HFFc6 (cell line): ENCODE measurements around the gene ZNF691. TPM values are rescaled to one million over a fixed set of nuclear protein-coding genes. Genes with fewer than 3 reads are reported as not detected.
"Not testable (repeated sequence)": the region's sequence is repeated elsewhere in the genome, so short reads cannot be mapped to it uniquely, and the experiment has no call there.

Source experiments
- DNase-seq: peaks from one replicate; pipeline ENCODE4 v3.0.0-alpha.2; 2018
- H3K27ac Mint-ChIP-seq: 2 replicates; pipeline ENCODE4 v1.8.0; 2020; ENCODE audit warnings: mild to moderate bottlenecking, mixed read lengths
- H3K27me3 Mint-ChIP-seq: 2 replicates; pipeline ENCODE4 v1.8.0; 2021; ENCODE audit warnings: mild to moderate bottlenecking, moderate library complexity, mixed read lengths; ENCODE audit not compliant: insufficient read depth
- H3K36me3 Mint-ChIP-seq: 2 replicates; pipeline ENCODE4 v1.8.0; 2021; ENCODE audit warnings: low read depth, mixed read lengths
- H3K4me1 Mint-ChIP-seq: 2 replicates; pipeline ENCODE4 v1.8.0; 2020; ENCODE audit warnings: low read depth, mixed read lengths
- H3K4me3 Mint-ChIP-seq: 2 replicates; pipeline ENCODE4 v1.8.0; 2020; ENCODE audit warnings: mild to moderate bottlenecking, moderate library complexity, mixed read lengths
- H3K9me3 Mint-ChIP-seq: 2 replicates; pipeline ENCODE4 v1.8.0; 2020; ENCODE audit warnings: mild to moderate bottlenecking, mixed read lengths
- CTCF ChIP-seq: fragments of 200-600 bp; sonication (generic); IDR thresholded peaks from 2 replicates; pipeline ENCODE4 v1.5.0; 2021; ENCODE audit warnings: antibody characterized with exemption, mild to moderate bottlenecking
- total RNA-seq, 6 experiments: library from RNA; stranded (reverse); fragmentation: NEBNext Ultra II Directional; extraction: Animal tissue kit (Norgen Biotek cat#: 25700); gene quantifications; 2 replicates in 1 of 6; 3 replicates in 5 of 6; pipeline ENCODE4 v1.2.3, GENCODE V29; 2021

ZNF691 gene
- total RNA-seq, 6 experiments from 2014 or later, result 4.3 to 5.8 (median 5.4) TPM

GRCh38 chr1:42851960-42852607 lies 5.7 kb downstream of the ZNF691 start:
- no peak for TF ChIP-seq CTCF
- Mint-ChIP-seq H3K4me1 (peaks cover 35% of the 10 kb centered on the region), H3K27me3 (no peaks in the 10 kb centered on the region), H3K36me3 (peaks cover 48% of the 10 kb centered on the region), H3K4me3 (no peak overlapping the region), H3K27ac (peak overlapping the region; percentile 19; the same call in 1 of the 2 replicates), H3K9me3 (peaks cover 9% of the 10 kb centered on the region)
- DNase-seq, result no peak

GRCh38 chr1:42852608-42852980 lies 6.2 kb downstream of the ZNF691 start:
- DNase-seq, result no peak
- peaks cover 53% of the 10 kb centered on the region for H3K36me3 Mint-ChIP-seq

GRCh38 chr1:42853116-42853884 lies 6.9 kb downstream of the ZNF691 start:
- DNase-seq, result no peak
- no peak for TF ChIP-seq CTCF
- peaks cover 60% of the 10 kb centered on the region for H3K36me3 Mint-ChIP-seq
- H3K27me3 Mint-ChIP-seq, result peaks cover 2% of the 10 kb centered on the region
- H3K9me3 Mint-ChIP-seq, result peaks cover 21% of the 10 kb centered on the region
- peaks cover 23% of the 10 kb centered on the region for H3K4me1 Mint-ChIP-seq
- no peak overlapping the region for H3K4me3 Mint-ChIP-seq
- H3K27ac Mint-ChIP-seq, result no peak overlapping the region

More at GRCh38 chr1:42852608-42852980, 6.2 kb downstream of the ZNF691 start:
- H3K27ac Mint-ChIP-seq, result peak overlapping the region; percentile 19; the same call in 1 of the 2 replicates
- H3K4me3 Mint-ChIP-seq, result no peak overlapping the region
- TF ChIP-seq CTCF, result no peak
- H3K9me3 Mint-ChIP-seq, result peaks cover 14% of the 10 kb centered on the region
- H3K27me3 Mint-ChIP-seq, result no peaks in the 10 kb centered on the region
- H3K4me1 Mint-ChIP-seq, result peaks cover 30% of the 10 kb centered on the region

- not testable (repeated sequence) for H3K27ac Mint-ChIP-seq
These were observed 10.1 kb downstream of the ZNF691 start for GRCh38 chr1:42856554-42856953.

GRCh38 chr1:42859366-42859765 lies 13.0 kb downstream of the ZNF691 start:
- H3K27me3 Mint-ChIP-seq, result peaks cover 24% of the 10 kb centered on the region
- H3K27ac Mint-ChIP-seq, DNase-seq, H3K4me1 Mint-ChIP-seq, H3K4me3 Mint-ChIP-seq: not testable (repeated sequence)
- H3K9me3 Mint-ChIP-seq, result peaks cover 46% of the 10 kb centered on the region
- H3K36me3 Mint-ChIP-seq, result peaks cover 43% of the 10 kb centered on the region

More at GRCh38 chr1:42856554-42856953, 10.1 kb downstream of the ZNF691 start:
- DNase-seq, H3K4me1 Mint-ChIP-seq, H3K4me3 Mint-ChIP-seq: not testable (repeated sequence)
- Mint-ChIP-seq H3K36me3 (peaks cover 50% of the 10 kb centered on the region), H3K9me3 (peaks cover 46% of the 10 kb centered on the region), H3K27me3 (peaks cover 16% of the 10 kb centered on the region)

GRCh38 chr1:42860339-42861013 lies 14.1 kb downstream of the ZNF691 start:
- Mint-ChIP-seq H3K4me3 (no peak overlapping the region), H3K27me3 (peaks cover 30% of the 10 kb centered on the region), H3K4me1 (no peaks in the 10 kb centered on the region), H3K9me3 (peaks cover 46% of the 10 kb centered on the region), H3K36me3 (peaks cover 39% of the 10 kb centered on the region), H3K27ac (no peak overlapping the region)
- no peak for DNase-seq
- TF ChIP-seq CTCF, result peak; percentile 42
